Upper lobe of left lung (tissue), 4 donors: Measurements from ENCODE around the gene TMEM255A.

Experiments used
- EP300 ChIP-seq, 4 donors: sonication (generic); formaldehyde crosslinking; IDR thresholded peaks; one replicate each; pipeline ENCODE4 v1.5.1; 2017; ENCODE audit warnings: antibody characterized with exemption in 4 of 4, control low read depth in 2 of 4
- TF ChIP-seq, protein P1 (sequence below), 6 experiments: fragments of 450-650 bp in 4 of 6; fragments of 200-600 bp in 2 of 6; sonication (generic) in 2 of 6; IDR thresholded peaks; one replicate each; pipeline ENCODE4 v1.5.1; 2016 to 2019; ENCODE audit warnings: antibody characterized with exemption in 6 of 6

DNA sequence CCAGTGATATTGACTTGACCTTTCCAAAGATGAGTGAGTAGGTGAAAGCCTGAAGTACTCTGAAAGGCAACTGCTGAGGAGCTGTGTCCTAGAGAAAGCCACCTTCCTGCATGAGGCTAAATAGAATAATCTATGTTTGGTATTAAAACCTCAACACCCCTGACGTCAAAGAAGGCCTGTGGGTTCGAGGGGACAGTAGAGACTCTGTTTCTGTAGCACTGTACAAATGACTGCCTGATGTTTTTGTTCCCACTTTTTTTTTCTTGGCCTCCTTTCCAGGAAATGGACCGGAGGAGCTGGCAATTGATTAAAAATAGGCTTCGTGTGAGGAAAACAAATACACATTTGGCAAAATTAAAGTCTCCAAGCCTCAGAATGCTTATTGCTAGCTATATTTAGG is 29.5 kb downstream of the TMEM255A start:
- TF ChIP-seq, protein P1, sequence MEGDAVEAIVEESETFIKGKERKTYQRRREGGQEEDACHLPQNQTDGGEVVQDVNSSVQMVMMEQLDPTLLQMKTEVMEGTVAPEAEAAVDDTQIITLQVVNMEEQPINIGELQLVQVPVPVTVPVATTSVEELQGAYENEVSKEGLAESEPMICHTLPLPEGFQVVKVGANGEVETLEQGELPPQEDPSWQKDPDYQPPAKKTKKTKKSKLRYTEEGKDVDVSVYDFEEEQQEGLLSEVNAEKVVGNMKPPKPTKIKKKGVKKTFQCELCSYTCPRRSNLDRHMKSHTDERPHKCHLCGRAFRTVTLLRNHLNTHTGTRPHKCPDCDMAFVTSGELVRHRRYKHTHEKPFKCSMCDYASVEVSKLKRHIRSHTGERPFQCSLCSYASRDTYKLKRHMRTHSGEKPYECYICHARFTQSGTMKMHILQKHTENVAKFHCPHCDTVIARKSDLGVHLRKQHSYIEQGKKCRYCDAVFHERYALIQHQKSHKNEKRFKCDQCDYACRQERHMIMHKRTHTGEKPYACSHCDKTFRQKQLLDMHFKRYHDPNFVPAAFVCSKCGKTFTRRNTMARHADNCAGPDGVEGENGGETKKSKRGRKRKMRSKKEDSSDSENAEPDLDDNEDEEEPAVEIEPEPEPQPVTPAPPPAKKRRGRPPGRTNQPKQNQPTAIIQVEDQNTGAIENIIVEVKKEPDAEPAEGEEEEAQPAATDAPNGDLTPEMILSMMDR (IDR thresholded peaks at IDR 0.05): no peak
- TF ChIP-seq EP300 (IDR thresholded peaks at IDR 0.05): no peak
